HG03342 (cell line): ENCODE measurements around the gene NECAB2.

Source experiments
- ATAC-seq: cut with Tn5 transposase; IDR thresholded peaks from one replicate; pipeline ENCODE4 v1.9.1; 2021; ENCODE audit warnings: mild to moderate bottlenecking, moderate library complexity; ENCODE audit not compliant: unreplicated experiment

NECAB2 gene

DNA sequence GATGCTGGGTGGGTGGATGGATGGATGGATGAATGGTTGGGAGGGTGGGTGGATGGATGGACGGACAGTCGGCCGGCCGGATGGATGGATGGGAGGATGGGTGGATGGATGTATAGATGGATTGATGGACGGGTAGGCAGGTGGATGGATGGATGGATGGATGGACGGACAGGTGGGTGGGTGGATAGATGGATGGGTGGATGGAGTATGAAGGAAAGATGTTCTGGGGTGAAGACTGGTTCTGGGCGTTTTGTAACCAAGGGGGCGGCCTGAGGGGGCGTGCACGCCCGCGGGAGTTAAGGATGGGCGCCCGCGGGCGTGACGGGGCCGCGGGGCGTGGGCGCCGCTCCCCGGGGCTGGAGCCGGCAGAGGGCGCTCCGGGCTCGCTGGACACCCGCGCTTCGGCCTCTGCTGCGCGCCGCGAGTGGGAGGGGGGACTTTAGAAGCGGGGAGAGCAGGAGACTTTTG, at the start of gene NECAB2:
NECAB2 (plus strand) TSS at position 407 of the 468 bp plus-strand sequence. CDS start 405 bp downstream, outside the sequence.
- no peak for ATAC-seq

DNA sequence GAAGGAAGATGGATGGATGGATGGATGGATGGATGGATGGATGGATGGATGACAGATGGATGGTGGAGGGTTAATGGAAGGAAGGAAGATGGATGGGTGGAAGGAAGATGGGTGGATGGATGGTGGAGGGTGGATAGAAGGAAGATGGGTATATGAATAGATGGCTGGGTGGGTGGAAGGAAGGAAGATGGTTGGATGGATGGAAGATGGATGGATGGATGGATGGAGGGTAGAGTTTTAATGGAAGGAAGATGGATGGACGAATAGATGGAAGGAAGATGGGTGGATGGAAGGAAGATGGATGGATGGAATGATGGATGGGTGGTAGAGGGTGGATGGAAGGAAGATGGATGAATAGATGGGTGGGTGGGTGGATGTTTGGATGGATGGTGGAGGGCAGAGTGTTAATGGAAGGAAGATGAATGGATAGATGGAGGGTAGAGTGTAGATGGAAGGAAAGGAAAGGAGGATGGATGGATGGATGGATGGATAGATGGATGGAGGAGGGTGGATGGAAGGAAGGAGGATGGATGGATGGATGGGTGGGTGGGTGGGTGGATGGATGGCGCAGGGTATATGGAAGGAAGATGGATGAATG, 47.1 kb upstream of the NECAB2 start:
- no peak for ATAC-seq

DNA sequence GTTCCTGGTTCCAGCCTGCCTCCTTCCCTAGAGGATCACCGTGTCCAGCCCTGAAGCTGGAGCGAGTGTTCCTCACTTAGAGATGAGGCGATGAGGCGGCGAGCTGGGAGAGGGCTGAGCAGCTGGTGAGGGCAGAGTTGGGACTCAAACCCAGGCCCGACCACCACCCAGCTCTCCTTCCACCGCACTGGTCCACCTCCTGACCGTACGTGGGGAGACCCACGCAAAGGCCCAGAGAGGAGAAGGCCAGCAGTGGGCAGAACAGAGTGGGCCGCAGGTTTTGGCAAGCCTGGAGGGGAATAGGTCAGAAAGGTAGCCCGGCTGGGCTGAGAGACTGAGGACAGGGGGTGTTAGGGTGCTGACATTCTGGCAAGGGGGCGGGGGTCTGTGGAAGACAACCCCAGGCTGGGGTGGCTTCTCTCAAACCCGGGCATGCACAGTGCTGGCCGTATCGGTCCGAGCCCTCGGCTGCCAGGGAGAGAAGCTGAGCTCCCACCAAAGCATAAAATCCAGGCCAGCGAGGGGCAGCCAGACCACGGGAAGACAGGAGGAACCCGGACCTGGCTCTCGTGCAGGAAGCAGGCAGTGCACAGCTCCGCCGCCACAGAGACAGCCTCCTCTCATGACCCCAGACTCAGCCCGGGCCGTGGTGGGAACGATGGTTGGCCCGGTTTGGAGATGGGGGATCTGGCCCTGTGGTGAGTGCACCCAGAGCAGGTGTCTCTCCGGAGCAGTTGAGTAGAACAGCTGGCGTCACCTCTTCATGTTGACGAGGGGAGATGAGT, 44.3 kb upstream of the NECAB2 start:
- no peak for ATAC-seq

DNA sequence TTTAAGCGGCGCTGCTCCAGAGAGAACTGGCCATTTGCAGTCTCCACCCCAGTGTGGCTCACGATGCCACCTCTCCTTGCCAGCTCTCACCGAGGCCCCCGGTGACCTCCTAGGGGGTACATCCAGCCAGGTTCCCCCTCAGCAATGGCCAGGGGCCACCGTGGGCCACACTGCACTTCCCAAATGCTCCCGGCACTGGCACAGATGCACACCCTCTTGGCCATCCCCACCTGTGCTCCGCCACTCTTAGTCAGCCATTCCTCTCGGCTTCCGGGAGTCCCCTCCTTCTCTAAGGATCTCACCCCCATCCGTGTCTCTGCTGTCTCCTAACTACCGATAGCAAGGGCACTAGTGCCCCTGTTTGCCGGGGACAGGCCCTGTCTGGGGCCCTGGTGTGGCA, 43.4 kb upstream of the NECAB2 start:
- no peak for ATAC-seq

DNA sequence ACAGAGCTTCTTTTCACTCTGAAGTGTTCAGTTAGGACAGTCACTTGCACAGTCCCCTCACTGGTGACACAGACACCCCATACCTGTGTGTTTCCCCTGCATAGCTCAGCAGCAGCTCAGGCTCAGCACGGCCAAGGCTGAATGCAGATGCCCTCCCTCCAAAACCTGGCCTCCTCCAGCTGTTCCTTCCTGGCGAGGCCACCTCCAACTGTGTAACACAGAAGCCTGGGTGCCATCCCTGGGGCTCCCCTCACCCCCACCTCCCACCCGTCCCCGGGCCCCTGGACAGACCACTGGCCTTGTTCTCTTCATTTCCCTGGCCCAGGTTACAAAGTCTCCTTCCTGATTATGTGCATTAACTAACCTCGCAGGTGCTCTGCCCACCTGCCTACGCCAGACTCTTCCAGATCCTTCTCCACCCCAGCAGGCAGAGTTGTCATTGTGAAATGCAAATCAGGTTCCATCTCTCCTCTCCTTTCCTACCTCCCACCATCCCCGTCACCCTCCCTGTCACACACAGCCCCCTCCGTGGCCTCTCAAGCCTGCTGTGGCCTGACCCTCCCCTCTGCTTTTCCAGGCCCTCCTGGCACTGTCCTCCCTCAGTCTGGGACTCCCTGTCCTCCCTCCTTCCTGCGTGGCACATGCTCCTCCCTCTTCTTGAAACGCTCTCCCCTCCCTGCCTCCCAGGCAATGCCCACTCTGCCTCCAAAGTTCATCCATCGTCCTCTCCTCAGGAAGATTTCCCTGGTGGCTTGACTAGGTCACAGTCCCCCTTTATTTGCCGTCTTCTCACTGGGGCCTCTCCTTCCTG, 42.7 kb upstream of the NECAB2 start:
- ATAC-seq: no peak

DNA sequence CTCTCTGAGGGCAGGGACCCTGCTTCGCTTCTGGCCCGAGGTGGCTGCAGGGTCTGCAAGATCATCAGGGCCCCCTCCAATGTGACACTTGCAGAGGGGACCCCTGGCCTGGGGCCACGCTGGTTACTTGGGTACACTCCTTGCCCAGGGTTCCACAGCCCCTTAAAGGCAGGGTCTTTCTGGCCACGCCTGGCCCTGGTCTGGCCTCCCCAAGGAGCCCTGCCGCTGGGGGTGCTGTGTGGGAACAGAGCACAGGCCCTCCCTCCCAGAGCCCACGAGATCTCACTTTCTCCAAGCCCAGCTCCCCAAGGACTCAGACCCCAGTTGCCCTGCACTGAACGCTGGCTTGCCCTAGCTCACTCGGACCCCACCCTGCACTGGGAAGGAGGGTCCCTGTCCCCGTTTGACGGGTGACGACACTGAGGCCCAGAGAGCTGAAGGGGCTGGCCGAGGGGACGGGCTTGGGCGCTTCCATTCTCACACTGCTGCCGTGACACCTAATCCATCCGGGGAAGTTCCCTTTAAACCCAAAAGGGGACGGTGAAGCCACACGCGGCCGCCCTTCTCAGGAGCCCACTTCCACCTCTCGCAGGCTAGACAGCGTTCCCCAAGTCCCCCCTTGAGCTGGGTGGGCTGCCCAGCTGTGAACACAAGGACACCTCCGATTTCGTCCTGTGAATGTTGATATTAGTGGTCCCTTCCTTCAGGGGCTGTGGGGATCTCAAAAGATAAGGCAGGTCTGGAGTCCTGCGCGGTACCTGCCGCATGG, 41.9 kb upstream of the NECAB2 start:
- ATAC-seq: peak; percentile 16

DNA sequence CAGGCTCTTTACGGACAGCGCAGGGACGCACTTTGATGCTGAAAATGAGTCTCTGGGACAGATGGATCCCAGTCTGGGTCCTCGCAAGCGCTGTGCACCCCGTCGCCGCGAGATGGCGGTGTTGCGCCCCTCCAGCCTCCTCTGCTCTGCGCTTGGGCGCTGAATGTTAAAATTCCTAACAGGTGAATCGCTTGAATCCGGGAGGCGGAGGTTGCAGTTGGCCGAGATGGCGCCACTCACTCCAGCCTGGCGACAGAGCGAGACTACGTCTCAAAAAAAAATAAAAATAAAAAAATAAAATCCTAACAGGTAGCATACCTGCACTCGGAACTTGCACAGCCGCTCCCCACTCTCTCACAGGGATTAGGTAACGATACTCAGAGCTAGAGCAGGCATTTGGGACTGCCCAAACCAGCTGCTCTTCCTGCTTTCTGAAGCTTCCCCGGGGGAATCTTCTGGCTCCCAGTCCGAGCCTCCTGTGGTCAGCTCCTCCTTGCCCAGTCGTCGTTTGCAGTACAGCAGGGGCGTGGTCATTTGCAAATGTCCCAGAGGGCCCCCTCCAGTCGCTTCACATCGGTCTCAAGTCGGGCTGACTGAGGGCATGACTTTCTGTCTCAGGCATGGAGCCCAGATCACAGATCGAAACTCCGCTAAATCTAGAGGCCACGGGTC, 41.2 kb upstream of the NECAB2 start:
- peak; percentile 71 for ATAC-seq

DNA sequence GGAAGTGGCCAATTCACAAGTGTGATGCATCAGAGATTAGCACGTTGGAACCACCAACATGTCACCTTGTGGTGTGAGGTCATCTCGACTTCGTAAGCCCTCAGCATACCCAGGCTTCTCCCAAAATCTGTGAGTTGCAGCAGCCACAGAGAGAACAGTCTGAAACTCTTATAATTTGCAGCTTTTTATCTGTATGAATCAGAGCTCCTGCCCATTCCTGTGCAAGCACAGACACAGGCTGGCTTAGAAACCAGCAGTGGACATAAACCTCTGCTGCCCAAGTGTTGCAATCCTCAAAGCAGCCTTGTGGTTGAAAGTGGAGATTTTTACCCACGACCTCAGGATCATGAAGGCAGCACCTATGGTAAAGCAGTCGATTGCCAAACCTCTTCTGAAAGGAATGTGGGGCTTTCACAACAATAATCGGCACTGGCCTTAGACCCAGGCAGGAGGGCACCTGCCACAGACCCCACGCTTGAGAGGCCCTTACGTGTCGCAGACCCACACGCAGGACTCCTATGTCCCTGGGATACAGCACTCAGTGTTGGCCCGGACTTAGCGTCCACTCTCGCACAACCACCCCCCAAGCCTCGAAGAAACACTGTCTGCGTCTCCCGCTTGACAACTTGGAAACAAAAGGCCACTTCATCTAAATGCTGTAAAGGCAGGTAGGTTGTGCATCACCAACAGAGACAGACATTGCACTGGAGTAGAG, 39.5 kb upstream of the NECAB2 start:
- ATAC-seq: no peak

DNA sequence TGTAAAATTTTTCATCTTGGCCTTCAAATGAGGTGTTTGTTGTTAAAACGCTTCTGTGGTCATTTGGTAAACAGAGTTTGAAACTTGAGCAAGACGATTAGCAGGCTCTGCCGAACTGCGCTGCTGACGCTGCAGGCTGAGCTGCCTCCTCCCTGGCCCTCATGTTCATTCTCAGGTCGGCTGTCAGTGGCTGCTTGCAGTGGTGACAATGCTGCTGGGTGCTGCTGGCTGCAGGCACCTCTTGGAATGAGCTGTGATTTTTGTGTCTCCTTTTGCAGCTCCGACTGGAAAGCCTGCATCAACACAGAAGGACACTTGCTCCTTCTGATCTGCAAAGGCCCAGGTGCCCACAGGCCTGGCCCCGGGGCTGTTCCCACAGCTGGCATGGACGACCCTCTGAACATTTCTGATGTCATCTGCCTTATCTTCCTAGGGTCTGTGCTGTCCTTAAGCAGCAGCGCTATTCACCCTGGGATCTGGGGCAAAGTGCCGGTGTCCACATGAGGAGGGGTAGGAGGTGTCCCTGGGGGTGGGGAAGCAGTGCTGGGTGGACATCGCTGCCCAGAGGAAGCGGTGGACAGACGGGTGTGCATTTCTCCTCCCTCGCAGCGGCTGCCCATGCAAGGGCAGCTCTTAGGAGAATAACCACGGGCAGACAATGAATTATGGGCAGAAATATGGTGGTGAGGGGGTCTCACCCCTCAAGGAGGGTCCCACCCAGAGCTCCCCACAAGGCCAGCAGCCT, 38.1 kb upstream of the NECAB2 start:
- ATAC-seq: no peak

DNA sequence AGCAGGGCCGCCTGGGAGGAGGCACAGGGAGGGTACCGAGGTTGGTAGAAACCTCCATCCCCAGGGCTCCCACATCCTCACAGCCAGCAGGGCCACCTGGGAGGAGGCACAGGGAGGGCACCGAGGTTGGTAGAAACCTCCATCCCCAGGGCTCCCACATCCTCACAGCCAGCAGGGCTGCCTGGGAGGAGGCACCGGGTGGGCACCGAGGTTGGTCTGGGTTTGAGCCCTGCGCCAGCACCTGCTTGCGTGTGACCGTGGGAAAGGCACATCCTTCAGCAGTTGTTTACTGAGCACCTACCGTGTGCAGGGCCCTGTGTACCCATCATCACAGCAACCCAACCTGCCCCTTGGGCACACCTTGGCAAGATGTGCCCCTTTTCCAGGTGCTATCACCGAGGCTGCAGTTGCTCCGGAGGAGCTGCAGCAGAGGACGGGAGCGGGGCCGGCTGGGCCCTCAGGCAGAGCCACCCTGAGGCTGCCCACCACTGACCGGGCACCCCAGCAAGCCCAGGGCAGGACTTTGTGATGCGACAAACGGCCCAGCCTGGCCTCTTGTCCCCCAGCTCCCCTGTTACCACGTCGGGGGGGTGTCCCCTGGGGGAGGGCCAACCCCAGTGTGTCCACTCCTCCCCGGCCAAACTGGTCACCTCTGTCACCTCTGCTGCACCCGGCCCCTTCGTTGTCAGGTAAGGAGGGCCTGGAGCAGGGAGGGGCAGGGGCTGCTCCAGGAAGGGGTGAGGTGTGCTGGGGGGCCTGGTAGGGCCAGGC, 37.1 kb upstream of the NECAB2 start:
- no peak for ATAC-seq

DNA sequence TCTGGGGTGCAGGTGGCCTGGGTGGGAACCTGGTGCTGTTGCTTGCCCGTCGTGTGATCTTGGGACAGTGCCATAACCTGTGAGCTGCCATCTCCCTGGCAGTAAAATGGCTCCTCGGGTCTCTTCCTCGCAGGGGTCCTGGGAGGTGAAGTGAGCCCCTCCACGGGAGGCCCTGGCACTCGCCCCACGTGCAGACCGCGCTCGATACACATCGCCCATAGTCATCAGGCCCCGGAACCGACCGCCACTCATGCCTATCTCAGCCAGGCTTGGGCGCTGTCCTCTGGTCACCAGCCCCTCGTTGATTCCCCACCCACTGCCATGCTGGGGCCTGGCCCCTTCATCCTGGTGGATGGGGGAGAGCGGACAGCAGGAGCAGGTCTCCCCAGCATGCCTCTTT, 36.5 kb upstream of the NECAB2 start:
- no peak for ATAC-seq

DNA sequence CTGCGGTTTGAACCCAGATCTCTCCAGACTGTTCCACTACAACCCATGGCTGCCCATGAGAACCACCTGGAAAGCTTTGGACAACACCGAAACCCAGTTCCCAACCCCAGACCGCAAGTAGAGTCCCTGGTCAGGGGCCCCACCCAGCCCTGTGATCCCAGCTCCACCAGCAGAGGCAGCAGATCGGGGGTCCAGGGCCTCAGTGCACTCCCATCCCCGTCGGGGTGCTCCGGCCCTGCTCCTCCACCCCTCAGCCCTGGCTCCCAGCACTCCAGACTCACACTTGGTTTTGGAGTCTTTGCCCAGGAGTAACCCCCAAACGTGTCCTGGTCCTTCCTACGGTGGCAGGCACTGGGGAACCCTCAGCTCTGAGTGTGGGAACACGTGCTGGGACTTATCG, 35.7 kb upstream of the NECAB2 start:
- no peak for ATAC-seq

DNA sequence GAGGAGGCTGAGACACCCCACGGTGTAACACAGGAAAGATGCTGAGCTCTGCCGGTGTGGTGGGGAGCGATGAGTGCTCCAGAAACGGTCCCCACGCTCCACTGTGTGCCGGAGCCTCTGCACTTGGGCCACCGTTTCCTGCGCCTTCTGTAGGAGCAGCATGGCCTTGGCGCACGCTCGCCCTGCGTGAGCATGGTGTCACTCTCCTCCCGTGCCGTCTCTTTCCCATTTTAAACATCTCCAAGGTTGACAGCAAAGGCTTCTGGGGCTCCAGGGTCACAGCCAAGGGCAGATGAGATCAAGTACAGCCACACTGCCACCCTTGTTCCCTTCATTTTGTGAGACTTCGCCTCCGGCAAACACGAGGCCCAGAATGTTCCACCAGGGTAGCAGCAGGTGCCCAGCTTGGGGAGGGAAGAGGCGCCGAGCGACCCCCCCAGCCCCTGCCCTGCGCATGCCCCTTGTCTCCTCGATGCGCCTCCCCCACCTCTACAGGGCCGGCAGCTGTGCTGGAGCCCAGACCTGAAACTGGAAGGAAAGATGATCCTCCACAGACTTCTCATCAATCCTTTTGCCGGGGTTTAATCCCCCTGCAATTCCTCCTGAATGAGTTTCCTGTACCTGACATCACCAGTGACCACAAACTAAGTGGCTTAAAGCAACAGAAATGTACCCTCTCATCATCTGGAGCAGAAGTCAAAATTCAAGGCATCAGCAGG, 34.9 kb upstream of the NECAB2 start:
- ATAC-seq: no peak

DNA sequence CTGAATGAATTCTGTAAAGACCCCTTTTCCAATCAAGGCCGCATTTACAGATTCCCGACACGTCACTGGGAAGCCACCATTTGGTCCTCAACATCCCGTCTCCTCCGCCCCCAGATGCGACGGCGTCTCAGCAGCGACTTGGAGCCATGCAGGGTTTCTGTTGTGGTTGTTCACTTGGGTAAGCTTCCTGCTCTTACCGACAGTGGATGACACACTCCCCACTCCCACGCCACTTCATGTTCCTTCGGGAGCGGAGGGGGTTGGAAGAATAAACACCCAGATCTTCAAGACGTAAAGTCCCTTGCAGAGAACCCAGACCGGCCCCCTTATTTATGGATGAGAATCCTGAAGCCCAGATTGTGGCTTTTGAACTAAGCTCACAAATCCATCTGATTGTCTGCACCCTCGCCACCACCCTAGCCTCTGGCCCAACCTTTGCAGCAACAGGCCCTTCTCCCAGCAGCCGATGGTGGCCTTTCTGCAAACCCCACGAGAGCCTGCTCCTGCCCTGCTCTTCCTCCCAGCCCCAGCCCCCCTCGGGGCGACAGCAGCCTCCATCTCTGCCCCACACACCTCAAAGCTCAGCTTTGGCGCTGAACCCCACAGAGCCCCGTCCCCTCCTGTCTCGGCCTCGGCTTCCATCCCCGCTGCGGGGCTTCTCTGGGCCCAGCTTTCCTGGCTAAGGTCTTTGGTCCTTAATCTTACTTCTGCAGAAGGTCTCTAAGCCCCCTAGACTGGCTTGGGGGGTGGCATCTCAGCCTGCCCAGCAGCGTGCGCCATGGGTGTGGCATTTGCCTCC, 34.0 kb upstream of the NECAB2 start:
- ATAC-seq: no peak

DNA sequence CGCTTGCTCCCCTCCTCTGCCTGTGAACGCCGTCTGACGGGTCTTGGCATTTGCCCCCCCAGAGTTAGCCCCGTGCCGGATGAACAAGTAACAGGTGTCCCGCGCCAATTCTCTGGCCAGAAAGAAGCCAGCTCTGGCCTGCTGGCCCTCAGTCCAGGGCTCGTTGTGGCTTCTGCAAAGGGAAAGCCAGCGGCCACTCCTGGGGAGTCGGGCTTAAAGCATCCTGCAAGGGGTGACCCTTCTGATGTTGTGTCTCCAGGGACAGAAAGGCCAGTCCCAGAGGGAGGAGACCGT, 33.4 kb upstream of the NECAB2 start:
- ATAC-seq: no peak

DNA sequence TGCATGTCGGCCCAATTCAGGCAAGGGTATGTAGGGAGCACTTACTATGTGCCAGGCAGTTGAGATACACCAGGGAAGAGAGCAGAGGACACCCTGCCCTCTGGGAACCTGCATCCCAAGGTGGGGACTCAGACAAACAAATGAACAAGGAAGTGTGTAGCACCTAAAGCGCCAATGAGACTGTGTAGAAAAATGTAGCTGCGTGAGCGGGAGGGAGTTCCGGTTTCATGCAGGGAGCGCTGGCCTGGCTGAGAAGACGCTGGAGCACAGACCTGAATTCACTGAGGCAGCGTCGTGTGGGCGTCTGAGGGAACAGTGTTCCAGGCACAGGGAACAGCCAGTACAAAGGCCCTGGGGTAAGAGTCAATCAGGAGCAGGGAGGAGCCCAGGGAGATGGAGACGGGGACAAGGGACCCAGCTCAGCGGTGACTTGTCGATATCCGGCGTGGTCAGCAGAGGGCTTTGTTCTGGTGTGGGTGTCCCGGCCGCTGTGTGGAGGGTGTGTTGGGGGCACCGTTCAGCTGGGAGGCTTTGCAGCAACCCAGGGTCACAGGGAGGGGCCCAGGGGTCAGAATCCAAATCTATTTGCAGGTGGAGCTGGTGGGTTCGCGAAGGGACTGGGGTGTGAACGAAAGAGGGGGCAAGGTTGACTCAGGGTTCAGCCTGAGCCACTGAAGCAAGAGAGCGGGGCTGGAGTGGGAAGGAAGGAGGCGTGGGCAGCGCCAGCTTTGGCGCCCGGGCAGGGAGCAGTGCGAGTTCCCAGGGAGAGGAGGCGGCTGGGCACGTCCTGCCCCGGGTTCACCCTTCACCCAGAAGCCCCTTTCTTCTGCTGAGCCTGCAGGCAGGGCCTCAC, 32.8 kb upstream of the NECAB2 start:
- no peak for ATAC-seq
